ENCODE results near the gene FOXR2. TPM values are rescaled to one million over a fixed set of nuclear protein-coding genes. Genes with fewer than 3 reads are reported as not detected.

Gene FOXR2
- polyA plus RNA-seq, 1 of the 3 experiments (the other 2 are of a cell fraction), result 3.4 TPM

DNA sequence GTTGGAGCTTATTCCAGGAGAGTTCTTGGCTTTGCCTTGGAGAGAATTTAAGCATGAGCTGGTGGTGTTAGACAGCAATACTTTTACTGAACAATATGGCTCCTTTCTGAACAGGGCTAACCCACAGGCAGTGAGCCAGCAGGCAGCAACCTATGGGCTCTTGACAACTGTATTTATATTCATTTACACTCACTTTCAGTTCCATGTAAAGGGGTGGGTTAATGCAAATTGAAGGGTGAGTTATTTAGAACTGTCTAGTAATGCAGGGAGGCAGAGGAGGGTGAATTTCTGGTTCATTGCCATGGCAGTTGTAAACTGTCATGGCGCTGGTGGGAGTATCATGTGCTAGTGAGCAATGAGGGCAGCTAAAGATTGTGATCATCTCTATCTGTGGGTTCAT, 15.7 kb downstream of the FOXR2 start:
- H3K9me2 ChIP-seq, result no peaks in the 10 kb centered on the region
- TF ChIP-seq ELF1 (IDR thresholded peaks at IDR 0.05), result no peak
- no peak for TF ChIP-seq SMC3 (IDR thresholded peaks at IDR 0.05; ENCODE audit: low read depth, low read length)
- no peak for TF ChIP-seq MEF2A (IDR thresholded peaks at IDR 0.05; ENCODE audit: borderline replicate concordance, low read depth)
- no peak for TF ChIP-seq USF2 (IDR thresholded peaks at IDR 0.05; ENCODE audit: borderline replicate concordance, low read depth, low read length)
- TF ChIP-seq, protein P1, sequence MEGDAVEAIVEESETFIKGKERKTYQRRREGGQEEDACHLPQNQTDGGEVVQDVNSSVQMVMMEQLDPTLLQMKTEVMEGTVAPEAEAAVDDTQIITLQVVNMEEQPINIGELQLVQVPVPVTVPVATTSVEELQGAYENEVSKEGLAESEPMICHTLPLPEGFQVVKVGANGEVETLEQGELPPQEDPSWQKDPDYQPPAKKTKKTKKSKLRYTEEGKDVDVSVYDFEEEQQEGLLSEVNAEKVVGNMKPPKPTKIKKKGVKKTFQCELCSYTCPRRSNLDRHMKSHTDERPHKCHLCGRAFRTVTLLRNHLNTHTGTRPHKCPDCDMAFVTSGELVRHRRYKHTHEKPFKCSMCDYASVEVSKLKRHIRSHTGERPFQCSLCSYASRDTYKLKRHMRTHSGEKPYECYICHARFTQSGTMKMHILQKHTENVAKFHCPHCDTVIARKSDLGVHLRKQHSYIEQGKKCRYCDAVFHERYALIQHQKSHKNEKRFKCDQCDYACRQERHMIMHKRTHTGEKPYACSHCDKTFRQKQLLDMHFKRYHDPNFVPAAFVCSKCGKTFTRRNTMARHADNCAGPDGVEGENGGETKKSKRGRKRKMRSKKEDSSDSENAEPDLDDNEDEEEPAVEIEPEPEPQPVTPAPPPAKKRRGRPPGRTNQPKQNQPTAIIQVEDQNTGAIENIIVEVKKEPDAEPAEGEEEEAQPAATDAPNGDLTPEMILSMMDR (IDR thresholded peaks at IDR 0.05), result no peak
- no peak for TF ChIP-seq TCF12 (IDR thresholded peaks at IDR 0.05)
- no peaks in the 10 kb centered on the region for H4K20me1 ChIP-seq (ENCODE audit: insufficient read depth)
- CTCF ChIA-PET, result no interaction called here
- no peak overlapping the region for H3K27ac ChIP-seq (ENCODE audit: low read depth in 2 of 2, low read length in 1 of 2)
- no peak overlapping the region for H3K4me2 ChIP-seq
- 33% methylated on average over 1 of the region's 1 CpG for WGBS (ENCODE audit: low lambda C conversion rate)
- no peak overlapping the region for H3K4me3 ChIP-seq (ENCODE audit: low read depth in 2 of 2, low read length in 1 of 2)
- H3K79me2 ChIP-seq (ENCODE audit: insufficient read depth), result no peaks in the 10 kb centered on the region
- no peaks in the 10 kb centered on the region for H3F3A ChIP-seq (replicated peaks; ENCODE audit: insufficient read depth)
- no peak for DNase-seq
- POLR2A ChIA-PET, result no interaction called here
- no peaks in the 10 kb centered on the region for H3K4me1 ChIP-seq (ENCODE audit: control insufficient read depth in 1 of 2, insufficient read depth in 2 of 2, low read depth in 1 of 2, low read length in 1 of 2)
- no peaks in the 10 kb centered on the region for H3K9me3 ChIP-seq
- H2AFZ ChIP-seq (ENCODE audit: low read depth), result no peak overlapping the region
- H3K9ac ChIP-seq, result no peak overlapping the region
- no peaks in the 10 kb centered on the region for H3K27me3 ChIP-seq (ENCODE audit: insufficient read depth)
- H3K36me3 ChIP-seq (replicated peaks in 1 of 2; ENCODE audit: control insufficient read depth in 1 of 2, insufficient read depth in 2 of 2, low read length in 1 of 2), result no peaks in the 10 kb centered on the region

DNA sequence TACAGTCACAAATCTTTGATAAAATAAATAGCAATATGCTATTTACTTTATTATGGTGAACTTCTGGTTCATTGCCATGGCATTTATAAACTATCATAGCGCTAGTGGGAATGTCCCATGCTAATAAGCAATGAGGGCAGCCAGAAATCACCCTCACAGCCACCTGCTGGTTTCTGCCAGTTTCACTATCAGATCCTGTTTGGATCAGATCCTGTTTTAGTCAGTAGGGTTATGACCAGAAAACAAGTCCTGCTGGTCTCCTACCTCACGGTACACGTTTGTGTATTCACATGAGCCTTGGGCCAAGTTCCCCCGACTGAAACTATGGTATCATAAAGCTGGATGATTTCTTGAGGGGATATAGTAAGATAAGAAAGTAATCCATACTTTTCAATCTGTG, 17.7 kb downstream of the FOXR2 start:
- Histone ChIP-seq H3K9me2 (no peaks in the 10 kb centered on the region), H3K4me2 (no peak overlapping the region), H3K27ac (ENCODE audit: low read depth in 2 of 2, low read length in 1 of 2) (no peak overlapping the region), H3K4me3 (ENCODE audit: low read depth in 2 of 2, low read length in 1 of 2) (no peak overlapping the region), H3F3A (replicated peaks; ENCODE audit: insufficient read depth) (no peaks in the 10 kb centered on the region), H3K36me3 (replicated peaks in 1 of 2; ENCODE audit: control insufficient read depth in 1 of 2, insufficient read depth in 2 of 2, low read length in 1 of 2) (no peaks in the 10 kb centered on the region), H2AFZ (ENCODE audit: low read depth) (no peak overlapping the region), H3K9ac (no peak overlapping the region), H3K9me3 (no peaks in the 10 kb centered on the region), H3K79me2 (ENCODE audit: insufficient read depth) (no peaks in the 10 kb centered on the region), H3K27me3 (ENCODE audit: insufficient read depth) (no peaks in the 10 kb centered on the region), H4K20me1 (ENCODE audit: insufficient read depth) (no peaks in the 10 kb centered on the region), H3K4me1 (ENCODE audit: control insufficient read depth in 1 of 2, insufficient read depth in 2 of 2, low read depth in 1 of 2, low read length in 1 of 2) (no peaks in the 10 kb centered on the region)
- ChIA-PET CTCF (no interaction called here), POLR2A (no interaction called here)
- no peak for TF ChIP-seq USF2 (IDR thresholded peaks at IDR 0.05; ENCODE audit: borderline replicate concordance, low read depth, low read length)
- no peak for TF ChIP-seq SMC3 (IDR thresholded peaks at IDR 0.05; ENCODE audit: low read depth, low read length)
- TF ChIP-seq FOXM1 (IDR thresholded peaks at IDR 0.05; ENCODE audit: low read depth), result no peak
- no peak for TF ChIP-seq TEAD4 (IDR thresholded peaks at IDR 0.05; ENCODE audit: borderline replicate concordance, insufficient read depth)
- TF ChIP-seq ELF1 (IDR thresholded peaks at IDR 0.05), result no peak
- TF ChIP-seq SIN3A (IDR thresholded peaks at IDR 0.05; ENCODE audit: borderline replicate concordance, low read depth, low read length), result no peak
- WGBS (ENCODE audit: low lambda C conversion rate), result 53% methylated on average over 4 of the region's 4 CpGs
- no peak for DNase-seq
